COLO829 (cell line): ENCODE measurements around the gene PLAU.
"Not testable (repeated sequence)": the region's sequence is repeated elsewhere in the genome, so short reads cannot be mapped to it uniquely, and the experiment has no call there.

Experiments used
- DNase-seq: peaks from one replicate; pipeline ENCODE4 v3.0.0; 2012; ENCODE audit warnings: low spot score

PLAU gene

GRCh38 chr10:73876971-73877370, 34.0 kb upstream of the PLAU start:
- DNase-seq: no peak

GRCh38 chr10:73877533-73878160, 33.3 kb upstream of the PLAU start:
- DNase-seq: no peak

DNA sequence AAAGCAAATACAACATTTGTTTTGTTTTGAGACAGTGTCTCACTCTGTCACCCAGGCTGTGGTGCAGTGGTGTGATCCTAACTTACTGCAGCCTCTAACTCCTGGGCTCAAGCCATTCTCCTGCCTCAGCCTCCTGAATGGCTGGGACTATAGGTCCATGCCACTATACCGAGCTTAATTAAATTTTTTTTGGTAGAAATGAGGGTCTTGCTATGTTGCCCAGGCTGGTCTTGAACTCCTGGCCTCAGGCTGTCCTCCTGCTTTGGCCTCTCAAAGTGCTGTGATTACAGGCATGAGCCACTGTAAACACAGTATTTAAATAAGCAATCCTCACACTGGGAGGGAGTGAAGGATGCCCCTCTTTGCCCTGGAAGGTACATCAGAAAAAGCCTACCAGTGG, 32.6 kb upstream of the PLAU start:
- DNase-seq: no peak

- DNase-seq: peak; percentile 40
Observed at GRCh38 chr10:73879296-73880173, 31.4 kb upstream of the PLAU start.

- no peak for DNase-seq
Observed at GRCh38 chr10:73881221-73881919, 29.6 kb upstream of the PLAU start.

DNA sequence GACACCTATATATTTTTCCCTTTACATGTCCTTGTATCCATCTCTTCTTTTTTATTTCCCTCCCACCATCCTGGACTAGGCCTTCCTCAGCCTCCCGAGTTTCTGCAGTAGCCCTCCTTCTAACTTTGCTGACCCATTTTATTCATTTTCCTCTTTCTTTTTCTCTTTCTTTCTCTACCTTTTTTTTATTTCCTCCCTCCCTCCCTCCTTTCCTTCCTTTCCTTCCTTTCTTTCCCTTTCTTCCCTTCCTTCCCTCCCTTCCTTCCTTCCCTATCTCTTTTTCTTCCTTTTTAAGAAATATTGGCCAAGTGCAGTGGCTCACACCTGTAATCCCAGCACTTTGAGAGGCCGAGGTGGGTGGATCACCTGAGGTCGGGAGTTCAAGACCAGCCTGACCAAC, 26.9 kb upstream of the PLAU start:
- DNase-seq: no peak

GRCh38 chr10:73886085-73886529, 24.8 kb upstream of the PLAU start:
- peak; percentile 58 for DNase-seq

DNA sequence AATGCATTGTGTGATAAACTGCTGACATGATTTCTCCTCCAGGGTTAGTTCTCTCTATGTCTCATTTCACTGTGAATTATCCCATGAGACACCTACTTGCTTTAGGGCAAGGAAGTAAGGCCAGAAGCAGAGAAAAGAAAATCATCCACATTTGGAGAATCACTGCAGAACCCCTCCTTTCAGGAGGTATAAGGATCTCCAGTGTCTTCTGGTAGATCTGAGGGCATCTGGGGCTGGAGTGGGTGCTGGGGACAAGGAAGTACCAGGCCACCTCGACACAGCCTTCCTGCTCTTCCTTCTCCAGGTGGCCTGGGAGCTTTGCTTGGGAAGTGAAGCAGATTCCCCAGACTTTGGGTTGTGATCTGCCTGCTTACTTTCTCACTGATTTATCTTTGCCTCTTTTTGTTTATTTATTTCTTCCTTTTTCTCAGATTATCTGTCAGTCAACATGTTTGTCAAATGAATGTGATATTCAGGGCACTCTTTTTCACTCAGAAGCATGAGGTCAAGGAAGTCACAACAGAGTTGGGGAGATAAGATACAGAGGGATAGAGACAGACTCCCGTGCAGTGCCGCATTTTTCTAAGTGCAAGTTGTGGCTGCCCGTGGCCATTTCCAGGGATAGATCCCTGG, 24.2 kb upstream of the PLAU start:
- DNase-seq: no peak

- no peak for DNase-seq
Observed at GRCh38 chr10:73887294-73888039, 23.5 kb upstream of the PLAU start.

DNA sequence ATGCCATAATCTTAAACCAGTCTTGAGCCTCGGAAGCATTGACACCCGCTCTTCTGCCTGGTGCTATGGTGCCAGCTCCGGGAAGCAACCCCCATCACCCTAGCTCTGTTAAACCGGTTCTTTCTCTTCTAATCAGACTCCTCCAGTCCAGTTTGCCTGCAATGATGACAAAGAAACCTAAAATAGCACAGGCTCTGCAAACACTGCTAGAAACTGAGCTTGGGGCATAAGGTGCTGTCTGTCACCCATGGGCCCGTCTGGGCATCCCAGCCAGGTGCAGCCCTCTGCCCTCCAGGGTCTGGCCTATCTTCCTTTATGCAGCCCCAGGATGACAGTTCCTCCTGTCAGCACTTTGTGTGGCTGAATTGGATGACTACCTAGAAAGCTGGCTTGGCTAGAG, 22.4 kb upstream of the PLAU start:
- DNase-seq: no peak

- DNase-seq: no peak
Observed at GRCh38 chr10:73889014-73889413, 21.9 kb upstream of the PLAU start.

- not testable (repeated sequence) for DNase-seq
Observed at GRCh38 chr10:73889416-73889815, 21.5 kb upstream of the PLAU start.

DNA sequence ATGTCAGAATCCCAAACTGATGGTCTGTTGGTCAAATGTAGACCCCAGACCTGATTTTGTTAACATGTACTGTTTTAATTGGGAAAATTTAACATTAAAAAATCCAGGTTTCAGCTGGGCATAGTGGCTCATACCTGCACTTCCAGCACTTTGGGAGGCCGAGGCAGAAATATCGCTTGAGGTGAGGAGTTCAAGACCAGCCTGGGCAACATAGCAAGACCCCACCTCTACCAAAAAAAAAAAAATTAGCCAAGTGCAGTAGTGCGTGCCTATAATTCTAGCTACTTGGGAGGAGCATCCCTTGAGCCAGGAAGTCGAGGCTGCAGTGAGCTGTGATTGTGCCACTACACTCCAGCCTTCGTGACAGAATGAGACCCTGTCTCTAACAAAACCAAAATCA, 20.7 kb upstream of the PLAU start:
- DNase-seq: no peak

GRCh38 chr10:73890830-73891229, 20.1 kb upstream of the PLAU start:
- DNase-seq: not testable (repeated sequence)

DNA sequence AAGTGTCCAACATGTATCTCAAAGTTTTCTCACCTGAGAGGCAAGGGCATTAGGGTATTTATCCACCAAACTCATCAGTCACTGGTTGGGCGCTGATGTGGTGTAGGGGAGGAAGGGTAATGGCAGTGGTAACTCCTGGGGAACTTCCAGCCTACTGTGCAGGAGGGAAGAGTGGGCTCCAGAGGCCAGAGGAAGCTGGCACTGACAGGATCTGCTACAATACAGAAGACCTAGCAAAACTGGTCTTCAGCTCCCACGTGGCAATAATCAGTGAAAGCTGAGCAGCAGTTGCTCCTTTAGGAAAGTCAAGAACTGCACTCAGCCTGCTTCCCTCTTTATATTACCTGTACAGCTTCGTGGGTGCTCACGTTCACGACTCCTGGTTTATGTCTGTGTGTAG, 19.4 kb upstream of the PLAU start:
- no peak for DNase-seq

GRCh38 chr10:73892310-73893030, 18.5 kb upstream of the PLAU start:
- peak; percentile 41 for DNase-seq

GRCh38 chr10:73893426-73893825, 17.5 kb upstream of the PLAU start:
- no peak for DNase-seq

GRCh38 chr10:73894245-73894971, 16.5 kb upstream of the PLAU start:
- DNase-seq: no peak

DNA sequence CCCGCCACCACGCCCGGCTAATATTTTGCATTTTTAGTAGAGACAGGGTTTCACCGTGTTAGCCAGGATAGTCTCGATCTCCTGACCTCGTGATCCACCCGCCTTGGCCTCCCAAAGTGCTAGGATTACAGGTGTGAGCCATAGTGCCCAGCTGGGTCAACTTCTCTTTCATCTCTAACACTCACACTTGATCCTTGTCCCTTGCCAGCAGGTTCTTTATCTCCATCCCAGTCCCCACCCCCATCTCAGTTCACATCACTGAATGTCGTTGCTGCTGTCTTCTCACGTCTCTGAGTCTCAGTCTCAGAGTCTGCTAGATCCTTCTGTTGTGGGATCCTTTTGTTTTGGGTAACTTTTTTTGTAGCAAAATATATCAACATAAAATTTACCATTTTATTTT, 15.6 kb upstream of the PLAU start:
- DNase-seq: not testable (repeated sequence)

DNA sequence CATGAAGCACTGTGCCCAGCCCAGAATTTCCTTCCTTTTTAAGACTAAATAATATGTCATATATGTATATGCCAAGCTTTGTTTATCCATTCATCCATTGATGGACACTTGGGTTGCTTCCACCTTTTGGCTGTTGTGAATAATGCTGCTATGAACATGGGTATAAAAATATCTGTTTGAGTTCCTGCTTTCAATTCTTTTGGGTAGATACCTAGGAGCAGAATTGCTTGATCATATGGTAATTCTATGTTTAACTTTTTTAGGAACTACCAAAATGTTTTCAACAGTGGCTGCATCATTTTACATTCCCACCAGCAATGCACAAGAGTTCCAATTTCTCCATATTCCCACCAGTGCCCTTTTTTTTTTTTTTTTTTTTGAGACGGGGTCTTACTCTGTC, 13.2 kb upstream of the PLAU start:
- no peak for DNase-seq
